Prostate gland (tissue), 2 donors: ENCODE data around the gene LYVE1. TPM values are rescaled to one million over a fixed set of nuclear protein-coding genes. Genes with fewer than 3 reads are reported as not detected.

ENCODE experiments used
- DNase-seq: peaks from one replicate; pipeline ENCODE4 v3.0.0-alpha.2; 2019; ENCODE audit warnings: low spot score
- H3K27ac ChIP-seq, 2 donors: fragments of 200-600 bp; sonication (generic); 2 replicates each; pipeline ENCODE4 v1.5.1; 2017 to 2019
- H3K27me3 ChIP-seq: fragments of 200-600 bp; sonication (generic); replicated peaks from 2 replicates; pipeline ENCODE4 v1.5.1; 2019; ENCODE audit not compliant: insufficient read depth
- H3K36me3 ChIP-seq, 2 donors: fragments of 200-600 bp; sonication (generic); 1 replicate in 1 of 2; 2 replicates in 1 of 2; pipeline versions ENCODE4 v1.5.1 to v1.8.1; 2017 to 2019
- H3K4me1 ChIP-seq: fragments of 200-600 bp; sonication (generic); replicated peaks from 2 replicates; pipeline ENCODE4 v1.5.1; 2019
- H3K4me3 ChIP-seq, 2 donors: fragments of 200-600 bp; sonication (generic); 2 replicates each; pipeline ENCODE4 v1.5.1; 2017 to 2019
- H3K9me3 ChIP-seq: fragments of 200-600 bp; sonication (generic); 2 replicates; pipeline ENCODE4 v1.5.1; 2017
- POLR2A ChIP-seq: fragments of 450-650 bp; IDR thresholded peaks from one replicate; pipeline ENCODE4 v1.6.1; 2016; ENCODE audit warnings: antibody characterized with exemption, mild to moderate bottlenecking
- POLR2AphosphoS5 ChIP-seq: sonication (generic); formaldehyde crosslinking; IDR thresholded peaks from one replicate; pipeline ENCODE4 v1.6.1; 2017; ENCODE audit warnings: antibody characterized with exemption
- WGBS: methylation state at CpG from one replicate; pipeline ENCODE4 v1.1.5; 2018; 5-methylcytosine and 5-hydroxymethylcytosine counted together
- intact Hi-C: fragments of 100-400 bp; cut with DNase I; formaldehyde crosslinking; loops from one replicate; pipeline ENCODE4 v1.14.2; 2022
- total RNA-seq, 2 donors: library from RNA; depleted of rRNA; stranded (reverse); fragments of >200 nt; gene quantifications; one replicate each; pipeline ENCODE4 v1.1.0, GENCODE V29; 2016
- TF ChIP-seq, protein P1 (sequence below), 4 experiments: fragments of 200-600 bp in 2 of 4; fragments of 450-650 bp in 2 of 4; sonication (generic) in 2 of 4; IDR thresholded peaks; 1 replicate in 3 of 4; 2 replicates in 1 of 4; pipeline ENCODE4 v1.5.1; 2016 to 2019; ENCODE audit warnings: antibody characterized with exemption in 4 of 4, mild to moderate bottlenecking in 2 of 4, moderate library complexity in 2 of 4

LYVE1 gene, protein sequence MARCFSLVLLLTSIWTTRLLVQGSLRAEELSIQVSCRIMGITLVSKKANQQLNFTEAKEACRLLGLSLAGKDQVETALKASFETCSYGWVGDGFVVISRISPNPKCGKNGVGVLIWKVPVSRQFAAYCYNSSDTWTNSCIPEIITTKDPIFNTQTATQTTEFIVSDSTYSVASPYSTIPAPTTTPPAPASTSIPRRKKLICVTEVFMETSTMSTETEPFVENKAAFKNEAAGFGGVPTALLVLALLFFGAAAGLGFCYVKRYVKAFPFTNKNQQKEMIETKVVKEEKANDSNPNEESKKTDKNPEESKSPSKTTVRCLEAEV
- total RNA-seq: 1 to 10 TPM; 2.5 to 9.8 TPM

DNA sequence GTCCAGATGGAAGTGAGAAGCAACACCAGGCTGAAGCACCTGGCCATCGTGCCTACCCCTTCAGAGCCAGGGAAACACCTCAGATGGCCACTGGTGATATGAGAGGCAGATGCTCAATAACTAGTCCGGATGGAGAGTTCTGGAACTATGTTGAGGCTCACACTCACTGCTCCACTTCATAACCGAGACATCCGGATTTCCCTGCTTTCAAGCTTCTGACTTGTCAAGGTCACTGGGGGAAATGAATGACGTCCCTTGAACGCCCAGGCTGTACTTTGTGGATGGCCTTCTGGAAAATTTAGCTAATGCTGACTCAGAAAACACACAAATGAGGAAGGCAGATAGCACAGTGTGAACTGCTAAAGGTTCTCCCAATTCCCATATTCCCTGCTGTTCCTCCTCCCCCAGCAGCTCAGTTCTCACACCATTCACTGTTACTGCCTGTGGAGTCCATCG lies at the start of gene LYVE1:
Gene LYVE1 (minus strand): TSS at position 180 of the 456 bp plus-strand sequence. CDS start 133 bp downstream, at position 47.
- H3K36me3 ChIP-seq: no peaks in the 10 kb centered on the region
- H3K27ac ChIP-seq: no peak within 1 kb of the TSS
- H3K27me3 ChIP-seq: no peaks in the 10 kb centered on the region
- no peaks in the 10 kb centered on the region for H3K9me3 ChIP-seq
- intact Hi-C loops: no loop called here
- H3K4me1 ChIP-seq: no peaks in the 10 kb centered on the region
- WGBS: 68% methylated on average over 7 of the region's 7 CpGs
- H3K4me3 ChIP-seq: no peak within 1 kb of the TSS
- TF ChIP-seq POLR2AphosphoS5 (no peak), POLR2A (no peak)
- TF ChIP-seq, protein P1, sequence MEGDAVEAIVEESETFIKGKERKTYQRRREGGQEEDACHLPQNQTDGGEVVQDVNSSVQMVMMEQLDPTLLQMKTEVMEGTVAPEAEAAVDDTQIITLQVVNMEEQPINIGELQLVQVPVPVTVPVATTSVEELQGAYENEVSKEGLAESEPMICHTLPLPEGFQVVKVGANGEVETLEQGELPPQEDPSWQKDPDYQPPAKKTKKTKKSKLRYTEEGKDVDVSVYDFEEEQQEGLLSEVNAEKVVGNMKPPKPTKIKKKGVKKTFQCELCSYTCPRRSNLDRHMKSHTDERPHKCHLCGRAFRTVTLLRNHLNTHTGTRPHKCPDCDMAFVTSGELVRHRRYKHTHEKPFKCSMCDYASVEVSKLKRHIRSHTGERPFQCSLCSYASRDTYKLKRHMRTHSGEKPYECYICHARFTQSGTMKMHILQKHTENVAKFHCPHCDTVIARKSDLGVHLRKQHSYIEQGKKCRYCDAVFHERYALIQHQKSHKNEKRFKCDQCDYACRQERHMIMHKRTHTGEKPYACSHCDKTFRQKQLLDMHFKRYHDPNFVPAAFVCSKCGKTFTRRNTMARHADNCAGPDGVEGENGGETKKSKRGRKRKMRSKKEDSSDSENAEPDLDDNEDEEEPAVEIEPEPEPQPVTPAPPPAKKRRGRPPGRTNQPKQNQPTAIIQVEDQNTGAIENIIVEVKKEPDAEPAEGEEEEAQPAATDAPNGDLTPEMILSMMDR (IDR thresholded peaks at IDR 0.05): no peak
- DNase-seq: no peak

DNA sequence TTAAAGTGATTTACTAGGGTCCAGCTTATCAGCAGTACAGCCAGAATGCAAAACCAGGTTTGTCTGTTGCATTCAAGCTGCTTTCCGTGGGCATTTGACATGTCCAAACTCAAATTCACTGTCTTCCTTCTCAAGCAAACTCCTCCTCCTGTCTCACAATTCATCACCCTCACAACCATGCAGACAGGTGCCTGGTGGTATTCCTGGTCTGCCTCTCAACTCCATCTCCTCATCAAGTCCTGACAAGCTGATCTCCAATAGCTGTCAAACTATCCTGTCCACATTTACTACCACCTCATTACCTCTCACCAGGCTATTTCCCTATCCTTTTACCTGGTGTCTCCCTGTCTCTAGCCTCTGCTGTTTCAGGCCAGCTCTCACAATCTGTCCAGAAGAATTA lies 49.1 kb upstream of the LYVE1 start:
- TF ChIP-seq POLR2AphosphoS5 (no peak), POLR2A (no peak)
- TF ChIP-seq, protein P1 (IDR thresholded peaks at IDR 0.05): no peak
- Histone ChIP-seq H3K4me1 (no peaks in the 10 kb centered on the region), H3K27me3 (no peaks in the 10 kb centered on the region), H3K27ac (peak overlapping the region in 1 of 2 donors; percentile 48), H3K9me3 (no peaks in the 10 kb centered on the region), H3K36me3 (no peaks in the 10 kb centered on the region), H3K4me3 (no peak overlapping the region)
- intact Hi-C loops: no loop called here
- 42% methylated on average over 1 of the region's 1 CpG for WGBS
- no peak for DNase-seq

DNA sequence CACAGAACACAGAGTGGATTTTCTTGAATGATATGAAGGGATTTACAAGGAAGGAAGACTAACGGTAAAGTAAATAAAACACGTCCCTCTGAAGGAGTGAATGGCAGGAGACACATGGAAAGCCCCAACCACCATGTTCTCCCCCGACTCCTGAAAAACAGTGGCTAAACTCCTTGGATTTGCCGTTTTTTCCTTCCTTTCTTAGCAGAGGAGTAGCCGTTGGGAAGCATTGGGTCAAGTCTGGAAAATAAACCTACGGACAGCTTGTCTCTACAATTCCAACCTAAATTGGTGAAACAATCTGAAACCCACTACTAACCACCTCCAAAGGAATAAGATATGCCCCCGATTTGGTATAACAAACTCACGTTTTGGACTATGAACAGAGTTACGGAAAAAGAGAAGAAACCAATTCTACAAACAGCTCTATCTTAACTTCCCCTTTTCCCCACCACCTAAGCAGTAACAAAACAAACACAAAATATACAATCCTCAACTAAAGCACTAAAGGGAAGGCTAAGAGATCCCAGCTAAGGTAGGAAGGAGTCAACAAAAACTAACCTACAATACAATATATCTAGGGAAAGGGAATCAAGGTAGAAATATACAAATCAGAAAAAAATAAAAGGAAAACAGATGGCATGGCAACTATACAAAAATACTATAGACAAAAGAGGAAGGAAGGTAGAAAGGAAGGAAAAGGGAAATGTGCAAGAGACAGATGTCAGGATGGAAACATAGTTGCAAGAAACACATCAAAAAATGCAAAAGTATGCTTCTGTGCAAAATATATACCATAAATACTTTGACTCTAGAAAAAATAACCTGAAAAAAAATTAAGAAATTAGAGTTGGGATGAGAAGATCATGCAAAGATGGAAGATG lies 43.8 kb upstream of the LYVE1 start:
- no peaks in the 10 kb centered on the region for H3K4me1 ChIP-seq
- no peak overlapping the region for H3K27ac ChIP-seq
- intact Hi-C loops: no loop called here
- no peaks in the 10 kb centered on the region for H3K9me3 ChIP-seq
- no peaks in the 10 kb centered on the region for H3K36me3 ChIP-seq
- WGBS: 80% methylated on average over 9 of the region's 9 CpGs
- no peak for DNase-seq
- H3K4me3 ChIP-seq: no peak overlapping the region
- TF ChIP-seq, protein P1 (IDR thresholded peaks at IDR 0.05): no peak
- TF ChIP-seq POLR2A: no peak
- no peak for TF ChIP-seq POLR2AphosphoS5
- no peaks in the 10 kb centered on the region for H3K27me3 ChIP-seq

DNA sequence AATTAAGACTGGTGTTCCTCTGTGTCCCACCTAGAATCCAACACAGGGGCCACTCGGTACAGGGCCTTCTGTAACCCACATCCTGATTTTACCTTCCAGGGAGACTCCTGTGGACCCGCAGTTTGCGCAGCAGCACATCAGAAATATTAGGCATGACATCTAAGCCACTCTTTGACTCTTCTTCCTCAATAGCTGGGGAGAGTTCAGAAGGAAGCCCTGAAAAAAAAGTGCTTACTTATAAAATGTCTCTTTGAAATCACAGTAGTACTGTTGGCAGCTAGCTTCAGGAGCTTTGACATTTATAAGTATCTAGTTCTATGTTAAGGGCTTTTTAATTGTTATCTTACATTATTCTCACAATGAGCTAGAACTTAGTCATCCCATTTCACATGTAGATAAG lies 41.2 kb upstream of the LYVE1 start:
- H3K27ac ChIP-seq: no peak overlapping the region
- TF ChIP-seq, protein P1 (IDR thresholded peaks at IDR 0.05): no peak
- TF ChIP-seq POLR2AphosphoS5 (no peak), POLR2A (no peak)
- no peak overlapping the region for H3K4me3 ChIP-seq
- H3K9me3 ChIP-seq: no peaks in the 10 kb centered on the region
- H3K36me3 ChIP-seq: no peaks in the 10 kb centered on the region
- no peak for DNase-seq
- H3K27me3 ChIP-seq: no peaks in the 10 kb centered on the region
- WGBS: 93% methylated on average over 3 of the region's 3 CpGs
- no peaks in the 10 kb centered on the region for H3K4me1 ChIP-seq
- intact Hi-C loops: no loop called here
